Measurements from ENCODE around the gene PRXL2C.
A peak's percentile ranks its signal among the peaks of the same experiment; 100 is the strongest.
"Not testable (repeated sequence)": the region's sequence is repeated elsewhere in the genome, so short reads cannot be mapped to it uniquely, and the experiment has no call there.

The PRXL2C gene

DNA sequence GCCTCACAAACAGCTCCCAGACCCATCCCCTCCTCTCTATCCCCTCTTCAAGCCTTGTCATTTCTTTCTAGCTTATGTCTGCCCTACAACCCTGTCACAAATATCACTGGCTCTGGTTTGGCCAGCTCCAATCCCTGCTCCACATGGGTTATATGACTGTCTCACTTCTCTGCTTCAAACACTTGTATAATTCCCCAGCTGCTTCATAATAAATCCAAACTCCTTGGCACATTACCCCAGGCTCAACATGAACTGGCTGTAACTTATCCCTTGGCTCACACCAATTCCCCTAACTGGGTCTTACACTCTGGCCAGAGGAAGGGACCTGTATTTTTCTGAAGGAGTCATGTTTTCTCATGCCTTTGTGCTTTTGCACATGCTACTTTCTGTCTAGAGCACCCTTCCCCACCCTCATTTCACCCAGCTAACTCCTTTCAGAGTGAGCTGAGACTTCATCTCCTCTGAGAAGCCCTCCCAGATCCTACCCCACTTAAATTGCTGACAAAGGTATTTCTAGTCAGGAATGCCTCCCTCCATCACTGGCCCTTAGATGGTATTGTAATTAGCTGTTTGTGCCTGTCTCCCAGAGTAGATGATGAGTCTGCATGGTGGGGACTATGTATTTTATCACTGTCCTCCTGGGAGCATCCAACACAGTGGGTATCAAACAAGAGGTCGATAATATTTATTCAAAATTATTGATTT is 5.3 kb downstream of the PRXL2C start:
- no peak for DNase-seq

DNA sequence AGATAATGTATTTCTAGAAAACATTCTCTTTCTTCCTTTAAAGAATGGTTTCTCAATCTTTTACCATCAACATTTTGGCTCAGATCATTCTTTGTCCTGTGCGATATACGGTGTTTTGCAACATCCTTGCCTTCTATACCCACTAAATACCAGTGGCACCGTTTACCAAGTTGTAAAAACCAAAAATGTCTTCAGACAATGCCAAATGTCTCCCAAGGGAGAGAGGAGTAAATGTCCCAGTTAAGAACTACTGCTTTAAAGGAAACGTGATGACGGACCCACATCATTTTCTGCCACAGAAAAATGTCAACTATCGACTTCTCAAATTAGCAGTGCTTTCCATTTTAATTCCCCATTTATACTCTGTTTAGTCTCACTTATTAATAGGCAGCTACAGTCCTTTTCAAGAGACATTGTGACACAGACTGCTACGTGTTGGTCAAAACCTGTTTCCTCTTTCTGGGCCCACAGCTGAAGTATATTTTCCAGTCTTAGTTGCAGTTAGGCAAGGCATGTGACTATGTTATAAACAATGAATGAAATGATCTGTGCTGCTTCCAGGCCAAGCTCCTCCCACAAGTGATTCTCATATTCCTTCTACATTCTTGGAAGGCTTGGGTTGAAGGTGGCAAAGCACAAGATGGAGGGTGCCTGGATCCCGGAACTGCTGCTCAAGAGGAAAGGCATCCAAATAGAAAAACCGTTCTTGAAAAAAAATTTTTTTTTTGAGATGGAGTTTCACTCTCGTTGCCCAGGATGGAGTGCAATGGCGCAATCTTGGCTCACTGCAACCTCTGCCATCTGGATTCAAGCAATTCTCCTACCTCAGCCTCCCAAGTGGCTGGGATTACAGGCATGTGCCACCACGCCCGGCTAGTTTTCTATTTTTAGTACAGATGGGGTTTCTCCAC is 8.8 kb downstream of the PRXL2C start:
- no peak for DNase-seq

DNA sequence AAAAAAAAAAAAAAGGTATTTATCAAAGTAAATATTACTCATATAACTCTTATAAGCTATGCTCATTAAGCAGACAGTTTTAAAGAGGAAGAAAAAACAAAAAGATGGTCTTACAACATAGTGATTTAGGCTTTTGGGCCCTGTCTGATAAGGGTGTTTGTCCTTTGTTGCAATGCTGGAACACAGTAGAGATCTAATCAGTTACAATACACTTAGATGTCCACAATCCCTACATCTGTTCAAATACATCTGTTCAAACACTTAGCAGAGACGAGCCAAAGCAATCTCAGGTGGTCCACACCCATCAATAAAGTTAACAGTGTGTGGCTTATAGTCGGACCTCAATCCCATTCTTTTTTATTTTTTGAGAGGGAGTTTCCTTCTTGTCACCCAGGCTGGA is 11.0 kb downstream of the PRXL2C start:
- DNase-seq, result no peak

DNA sequence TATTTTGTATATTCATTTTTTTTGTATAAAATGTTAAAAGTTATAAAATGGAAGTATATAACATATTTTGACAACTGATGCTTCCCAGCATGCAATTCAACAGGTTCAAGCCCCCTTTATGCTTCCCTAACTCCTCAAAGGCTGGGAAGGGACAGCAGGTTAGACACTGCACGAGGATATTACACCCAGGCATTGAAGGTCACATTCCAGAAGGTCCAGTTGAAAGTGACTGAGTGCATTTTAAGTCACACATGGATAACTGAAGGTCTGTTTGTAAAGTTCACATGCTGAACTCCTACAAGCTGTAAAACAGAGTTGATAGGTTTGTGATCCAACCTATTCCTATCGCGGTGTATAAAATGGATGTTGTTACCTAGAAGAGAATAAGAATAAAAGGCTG is 13.6 kb downstream of the PRXL2C start:
- DNase-seq, result no peak

DNA sequence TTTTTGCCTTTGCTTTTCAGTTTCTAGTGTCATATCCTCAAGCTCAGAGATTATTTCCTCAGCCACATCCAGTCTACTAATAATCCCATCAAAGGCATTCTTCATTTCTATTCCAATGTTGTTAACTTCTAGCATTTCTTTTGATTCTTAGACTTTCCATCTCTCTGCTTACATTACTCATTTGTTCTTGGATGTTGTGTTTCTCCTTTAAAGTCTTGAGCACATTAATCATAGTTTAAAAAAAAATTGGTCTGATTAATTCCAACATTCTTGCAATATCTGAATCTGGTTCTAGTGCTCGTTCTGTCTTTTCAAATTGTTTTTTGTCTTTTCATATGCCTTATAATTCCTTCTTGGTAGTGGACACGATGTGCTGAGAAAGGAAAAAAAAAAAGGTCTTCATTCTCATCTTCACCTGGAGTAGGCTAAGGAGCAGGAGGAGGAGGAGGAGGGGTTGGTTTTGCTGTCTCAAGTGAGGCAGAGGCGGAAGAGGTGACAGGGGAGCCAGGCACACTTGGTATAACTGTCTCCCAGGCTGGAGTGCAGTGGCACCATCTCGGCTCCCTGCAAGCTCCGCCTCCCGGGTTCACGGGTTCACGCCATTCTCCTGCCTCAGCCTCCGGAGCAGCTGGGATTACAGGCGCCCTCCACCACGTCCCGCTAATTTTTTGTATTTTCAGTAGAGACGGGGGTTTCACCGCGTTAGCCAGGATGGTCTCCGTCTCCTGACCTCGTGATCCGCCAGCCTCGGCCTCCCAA is 16.3 kb downstream of the PRXL2C start:
- no peak for DNase-seq

DNA sequence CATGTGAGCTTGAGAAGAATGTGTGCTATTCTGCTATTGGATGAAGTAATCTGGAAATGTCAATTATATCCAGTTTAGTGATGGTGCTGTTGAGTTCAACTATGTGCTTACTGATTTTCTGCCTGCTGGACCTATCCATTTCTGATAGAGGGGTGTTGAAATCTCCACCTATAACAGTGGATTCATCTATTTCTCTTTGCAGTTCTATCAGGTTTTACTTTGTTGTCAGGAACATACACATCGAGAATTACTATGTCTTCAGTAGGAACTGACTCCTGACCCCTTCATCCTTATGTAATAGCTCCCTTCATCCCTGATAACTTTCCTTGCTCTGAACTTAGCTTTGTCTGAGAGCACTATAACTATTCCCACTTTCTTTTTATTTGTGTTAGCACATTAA is 18.7 kb downstream of the PRXL2C start:
- DNase-seq, result no peak

DNA sequence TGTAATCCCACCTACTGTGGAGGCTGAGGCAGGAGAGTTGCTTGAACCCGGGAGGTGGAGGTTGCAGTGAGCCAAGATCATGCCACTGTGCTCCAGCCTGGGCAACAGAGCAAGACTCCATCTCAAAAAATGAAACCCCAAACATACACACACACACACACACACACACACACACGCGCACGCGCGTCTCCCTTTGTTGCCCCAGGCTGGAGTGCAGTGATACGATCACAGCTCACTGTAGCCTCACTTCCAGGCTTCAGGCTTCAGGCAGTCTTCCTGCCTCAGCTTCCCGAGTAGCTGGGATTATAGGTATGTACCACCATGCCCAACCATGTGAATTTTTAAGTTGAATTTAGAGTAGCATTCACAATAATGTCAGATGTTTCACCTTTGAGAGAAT is 21.5 kb downstream of the PRXL2C start:
- DNase-seq, result not testable (repeated sequence)

DNA sequence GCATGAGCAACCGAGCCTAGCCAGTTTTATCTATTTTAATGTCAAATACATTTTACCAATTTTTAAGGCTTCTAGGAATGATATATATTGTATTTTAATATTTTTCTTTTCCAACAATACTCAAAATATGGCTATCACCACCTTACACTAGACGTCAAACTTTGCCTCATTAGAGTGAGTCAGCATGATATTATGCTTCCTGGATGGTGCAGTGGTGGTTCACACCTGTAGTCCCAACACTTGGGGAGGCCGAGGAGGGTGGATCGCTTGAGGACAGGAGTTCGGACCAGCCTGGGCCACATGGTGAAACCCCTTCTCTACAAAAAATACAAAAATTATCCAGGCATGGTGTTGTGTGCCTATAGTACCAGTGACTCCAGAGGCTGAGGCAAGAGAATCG is 28.2 kb downstream of the PRXL2C start:
- DNase-seq, result no peak

DNA sequence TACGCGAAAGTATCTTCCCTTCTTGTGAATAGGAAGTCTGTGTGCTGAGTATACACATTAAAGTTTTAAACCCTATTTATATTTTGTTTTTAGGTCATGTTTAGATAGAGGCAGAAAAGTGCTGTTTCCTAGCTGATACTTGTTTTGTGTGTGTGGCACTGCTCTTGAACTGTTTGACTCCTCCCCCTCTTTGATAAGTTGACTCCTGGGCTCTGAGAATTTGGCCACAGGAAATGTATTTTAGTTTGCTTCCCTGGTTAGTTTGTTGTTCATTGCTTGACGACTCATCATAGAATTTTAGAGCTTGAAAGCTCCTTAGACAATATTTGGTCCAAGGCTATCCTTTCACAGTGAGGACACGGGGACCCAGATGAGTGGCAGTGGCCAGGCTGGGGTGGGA is 33.5 kb downstream of the PRXL2C start:
- DNase-seq, result no peak

DNA sequence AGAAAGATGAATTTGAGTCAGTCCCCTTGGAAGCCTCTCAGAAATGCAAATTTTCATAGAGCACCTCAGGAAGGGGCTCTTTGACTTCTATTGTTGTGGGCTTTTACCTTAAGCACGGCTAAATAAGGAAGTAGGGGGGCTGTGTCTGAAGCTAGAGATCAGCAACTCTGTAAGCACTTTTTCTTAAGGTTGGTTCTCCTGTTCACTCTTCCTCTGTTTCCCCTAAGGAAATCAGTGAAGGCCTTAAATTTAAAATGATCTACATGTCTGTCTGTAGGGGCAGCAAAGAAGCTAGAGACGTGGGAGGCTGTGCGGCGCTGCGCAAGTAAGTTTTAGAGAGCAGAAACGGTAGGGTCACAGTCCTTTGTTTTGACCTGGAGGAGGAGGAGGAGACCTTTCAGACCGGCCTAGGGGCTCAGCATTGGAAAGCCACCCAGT is 34.3 kb downstream of the PRXL2C start:
- DNase-seq, result no peak

DNA sequence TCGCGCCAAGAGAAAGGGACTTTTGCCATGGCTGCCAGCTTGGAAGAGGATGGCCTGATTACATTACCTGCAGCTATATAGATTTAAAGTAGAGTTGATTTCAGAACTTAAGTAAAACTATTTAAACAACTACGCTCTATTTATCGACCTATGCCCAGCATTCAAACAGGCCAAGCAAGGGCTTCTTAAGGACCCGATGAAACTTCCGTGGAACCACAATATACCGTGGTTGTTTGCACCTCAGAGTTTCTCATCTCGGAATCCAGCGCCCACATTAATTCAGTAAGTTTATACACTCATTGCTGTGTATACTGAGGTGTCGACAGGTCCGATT is 35.0 kb downstream of the PRXL2C start:
- DNase-seq, result no peak

DNA sequence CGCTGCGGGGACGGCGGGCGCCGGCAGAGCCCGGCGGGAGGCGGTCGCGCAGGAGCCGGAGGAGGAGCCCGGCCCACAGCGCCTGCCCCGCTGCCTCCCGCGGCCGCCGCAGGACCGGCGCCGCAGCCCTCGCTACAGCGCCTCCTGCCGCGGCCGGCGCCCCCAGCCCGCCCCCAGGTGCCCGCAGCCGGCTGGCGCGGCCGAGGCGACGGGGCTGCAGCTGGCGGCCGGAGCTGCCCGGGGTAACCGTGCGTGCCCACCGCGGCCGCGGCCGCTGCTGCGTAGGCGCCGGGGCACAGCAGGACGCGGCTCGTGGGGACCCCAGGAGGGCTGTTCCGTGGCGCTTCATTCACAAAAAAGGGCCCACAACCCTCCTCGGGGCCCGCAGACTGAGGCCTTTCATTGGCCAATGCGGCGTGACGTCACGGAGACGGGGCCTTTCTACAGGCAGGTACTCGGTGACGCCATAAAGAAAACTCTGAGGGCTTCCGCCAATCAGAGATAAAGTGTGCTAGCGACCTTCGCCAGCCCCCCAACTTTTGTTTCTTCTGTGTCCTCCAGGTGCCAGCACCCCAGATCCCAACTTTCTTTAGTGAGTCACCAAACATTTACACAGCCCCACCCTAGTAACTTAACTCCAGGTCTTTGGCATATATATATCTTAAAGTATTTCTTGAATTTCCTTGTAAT is 35.5 kb downstream of the PRXL2C start, which contains the start of gene CDC14B:
TSS of gene CDC14B (minus strand) at position 353 of the 690 bp plus-strand sequence. CDS start 465 bp downstream, outside the sequence.
- DNase-seq, result peak; percentile 95

DNA sequence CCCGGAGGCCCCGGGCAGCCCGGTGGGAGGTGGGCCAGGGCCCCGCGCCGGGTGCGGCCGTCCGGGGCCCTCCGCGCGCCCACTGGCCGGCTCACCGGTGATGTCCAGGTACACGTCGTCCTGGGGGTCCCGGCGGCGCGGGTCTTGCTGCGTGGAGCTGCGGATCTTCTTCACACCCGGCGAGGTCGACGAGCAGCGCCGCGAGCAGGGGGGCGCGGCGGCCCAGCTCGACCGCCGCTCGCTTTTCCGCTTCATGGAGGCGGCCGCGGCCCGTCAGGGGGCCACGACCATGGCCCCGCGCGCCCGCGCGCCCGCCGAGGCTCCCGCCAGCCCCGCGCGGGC is 36.0 kb downstream of the PRXL2C start:
- DNase-seq, result no peak

DNA sequence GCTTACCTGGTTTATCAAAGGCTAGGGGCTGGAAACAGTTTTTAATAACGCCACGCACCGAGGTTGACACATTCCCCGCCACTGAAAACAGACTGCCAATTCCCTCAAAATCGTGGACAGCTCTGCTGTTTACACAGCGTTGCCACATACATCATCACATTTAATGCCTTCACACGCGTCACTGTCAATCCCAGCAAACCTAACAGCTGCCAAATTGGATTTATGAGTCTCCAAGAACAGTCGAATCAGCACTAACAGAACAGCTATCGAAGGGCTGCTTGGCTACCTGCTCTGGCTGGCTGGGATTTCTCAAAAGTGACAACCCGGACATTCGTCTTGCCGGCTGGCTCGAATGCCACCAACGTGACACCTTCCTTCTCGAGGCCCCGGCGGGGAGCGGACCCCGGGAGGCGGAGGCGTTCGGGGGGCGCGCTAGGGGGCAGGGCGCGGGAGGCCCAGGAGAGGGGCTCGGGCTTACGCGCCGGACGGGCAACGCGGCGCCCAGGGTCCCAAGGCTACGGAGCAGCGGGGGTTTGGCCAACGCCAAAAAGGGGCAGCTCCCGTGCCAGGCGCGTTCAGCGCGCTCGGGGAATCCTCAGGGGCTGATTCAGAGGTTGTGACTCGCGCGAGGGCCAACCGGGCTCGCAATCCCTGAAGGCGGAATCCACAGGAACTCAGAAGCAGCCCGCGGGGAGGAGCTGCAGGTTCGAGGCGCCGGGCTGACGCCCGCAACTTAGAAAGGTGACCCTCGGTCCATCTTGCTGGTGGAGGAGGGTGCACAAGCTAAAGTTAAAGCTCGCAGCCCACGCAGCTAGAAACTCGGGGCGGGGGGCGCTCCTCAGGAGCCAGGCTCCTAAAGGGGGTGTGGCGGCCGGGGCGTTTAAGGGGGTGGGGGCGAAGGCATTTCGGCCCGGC is 36.7 kb downstream of the PRXL2C start:
- DNase-seq, result no peak

DNA sequence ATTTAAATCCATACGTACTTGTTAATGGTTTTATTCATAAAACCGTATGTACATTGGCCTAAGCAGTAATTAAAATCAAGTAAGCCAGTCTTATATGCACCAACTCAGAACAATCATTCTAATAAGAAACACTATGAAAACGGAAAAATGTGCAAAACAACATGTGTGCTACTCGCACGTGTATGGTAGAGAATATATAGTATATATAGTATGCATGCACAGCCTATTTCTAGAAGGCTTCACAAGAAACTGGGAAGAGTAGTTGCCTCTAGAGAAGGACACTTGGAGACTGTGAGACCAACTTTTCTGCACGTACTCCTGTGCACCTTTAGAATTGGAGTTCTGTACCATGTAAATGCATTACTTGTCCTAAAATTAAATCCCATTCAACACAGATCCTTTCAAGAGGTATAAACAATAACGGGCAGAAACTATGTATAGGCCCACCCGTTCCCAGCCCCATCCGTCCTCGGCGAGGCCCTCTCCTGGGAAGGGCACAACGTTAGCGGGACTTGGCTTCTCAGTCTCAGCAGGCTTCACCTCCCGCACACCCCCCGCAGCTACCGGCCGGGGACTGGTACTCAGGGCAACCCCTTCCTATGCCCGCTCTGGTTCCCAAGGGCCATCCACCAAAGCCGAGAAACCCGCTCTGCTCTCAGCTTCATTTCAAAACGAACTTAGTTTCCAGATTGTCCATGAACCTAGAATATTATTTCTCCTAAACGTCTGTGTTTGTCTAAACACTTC is 37.5 kb downstream of the PRXL2C start:
- no peak for DNase-seq

DNA sequence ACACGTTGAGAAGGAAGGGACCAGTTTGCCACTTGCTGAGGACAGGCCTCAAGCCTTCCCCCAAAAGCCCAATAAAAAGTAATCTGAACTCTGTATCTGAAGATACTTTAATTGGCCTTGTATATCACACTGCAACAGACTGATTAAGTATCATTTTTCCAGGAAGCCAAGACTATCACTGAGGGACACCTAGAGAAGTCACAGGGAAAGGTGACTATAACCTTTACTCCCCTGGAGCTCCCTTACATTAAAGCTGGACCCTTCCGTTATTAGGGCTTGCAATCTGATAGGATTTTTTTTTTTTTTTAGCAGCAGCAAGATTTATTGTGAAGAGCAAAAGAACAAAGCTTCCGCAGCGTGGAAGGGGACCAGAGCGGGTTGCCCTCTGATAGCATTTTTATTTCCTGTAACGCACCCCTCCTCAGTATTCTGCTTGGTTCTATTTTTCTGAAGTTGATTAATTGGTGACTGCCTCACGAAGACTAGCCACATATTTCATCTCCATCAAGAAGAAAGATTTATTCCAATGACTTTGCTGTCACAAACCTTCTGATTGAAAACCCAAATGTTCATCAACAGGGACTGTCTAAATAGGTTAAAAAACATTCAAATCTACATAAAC is 38.2 kb downstream of the PRXL2C start:
- no peak for DNase-seq

DNA sequence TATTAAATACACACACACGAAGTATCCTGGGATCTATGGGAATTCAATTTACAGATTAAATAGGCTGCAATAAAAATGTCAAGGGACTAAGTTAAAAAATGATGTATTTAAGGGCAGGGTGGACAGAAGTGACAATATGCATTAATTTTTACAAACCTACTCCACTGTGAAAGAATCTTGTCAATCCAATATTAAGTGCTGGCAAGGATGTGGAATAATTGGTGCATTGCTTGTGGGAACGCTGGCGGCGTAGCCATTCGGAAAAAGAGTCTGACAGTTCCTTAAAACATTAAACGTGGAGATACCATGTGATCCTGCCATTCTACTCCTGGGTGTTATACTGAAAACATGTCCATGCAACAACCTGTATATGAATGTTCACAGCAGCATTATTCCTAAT is 39.7 kb downstream of the PRXL2C start:
- DNase-seq, result no peak

DNA sequence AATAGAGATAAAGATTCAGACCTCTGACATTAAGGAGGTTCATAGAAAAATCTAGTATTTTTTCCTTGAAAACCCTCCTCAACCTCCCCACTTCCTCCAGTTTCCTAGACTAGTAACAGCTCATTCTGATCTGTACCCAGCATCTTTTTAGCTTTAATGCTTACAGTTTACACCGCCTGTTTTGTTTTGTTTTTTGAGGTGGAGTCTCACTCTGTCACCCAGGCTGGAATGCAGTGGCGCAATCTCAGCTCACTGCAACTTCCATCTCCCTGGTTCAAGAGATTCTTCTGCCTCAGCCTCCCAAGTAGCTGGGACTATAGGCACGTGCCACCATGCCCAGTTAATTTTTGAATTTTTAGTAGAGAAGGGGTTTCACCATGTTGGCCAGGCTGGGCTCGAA is 40.5 kb downstream of the PRXL2C start:
- DNase-seq, result not testable (repeated sequence)

DNA sequence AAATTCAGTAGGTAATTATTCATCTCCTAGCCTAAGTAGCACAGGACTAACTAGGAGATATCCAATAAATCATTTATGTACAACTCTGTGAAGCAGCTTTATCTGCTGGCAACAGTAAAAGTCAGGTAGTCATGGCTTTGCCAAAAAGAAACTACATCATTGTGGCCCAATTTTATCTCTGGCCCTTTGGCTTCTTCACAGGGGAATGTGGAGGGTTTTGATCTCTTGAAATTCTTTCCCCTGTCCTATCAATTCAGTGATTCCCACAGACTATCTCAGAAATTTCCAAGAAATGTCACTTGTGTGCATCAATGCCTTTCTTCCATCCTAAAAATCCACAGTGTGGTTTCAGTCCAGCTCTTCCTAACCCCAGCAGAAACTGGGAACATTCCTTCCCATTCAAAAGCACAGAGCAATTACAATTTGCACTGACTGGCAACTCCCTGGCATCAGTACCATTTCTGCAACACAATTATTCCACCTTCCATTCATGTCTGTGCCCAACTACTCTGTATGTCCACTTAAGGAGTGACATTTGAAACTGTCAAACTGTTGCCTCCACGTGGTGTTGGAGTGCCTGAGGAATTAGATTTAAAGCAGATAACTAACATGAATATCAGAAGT is 42.0 kb downstream of the PRXL2C start:
- no peak for DNase-seq

Data from NCI-H510A (cell line).